Astrocyte (in vitro differentiated cells and primary cell): ENCODE data around the gene P3H4. TPM values are rescaled to one million over a fixed set of nuclear protein-coding genes. Genes with fewer than 3 reads are reported as not detected.

ENCODE experiments used
- DNase-seq: peaks from one replicate; pipeline ENCODE4 v3.0.0-alpha.2; 2010; ENCODE audit warnings: low read depth
- FAIRE-seq: peaks from 2 replicates; lab custom pipeline; 2011; peaks lifted over from hg19 to GRCh38; lab: Jason Lieb, UNC
- H2AFZ ChIP-seq: 2 replicates; pipeline ENCODE4 v1.6.0; 2012; ENCODE audit warnings: low read depth, low read length, inconsistent platforms
- H3K27ac ChIP-seq: 2 replicates; pipeline ENCODE4 v1.5.1; 2011; ENCODE audit warnings: low read depth, low read length, inconsistent platforms
- H3K27me3 ChIP-seq: 2 replicates; pipeline ENCODE4 v1.6.0; 2011; ENCODE audit warnings: low read length, inconsistent platforms; ENCODE audit not compliant: insufficient read depth
- H3K36me3 ChIP-seq: 2 replicates; pipeline ENCODE4 v1.5.1; 2011; ENCODE audit warnings: low read length, inconsistent platforms; ENCODE audit not compliant: insufficient read depth
- H3K4me1 ChIP-seq: 2 replicates; pipeline ENCODE4 v1.5.1; 2011; ENCODE audit warnings: low read length, inconsistent platforms; ENCODE audit not compliant: insufficient read depth
- H3K4me2 ChIP-seq: 2 replicates; pipeline ENCODE4 v1.6.0; 2012; ENCODE audit warnings: low read length, inconsistent platforms
- H3K4me3 ChIP-seq: 2 replicates; pipeline ENCODE4 v1.5.1; 2011; ENCODE audit warnings: low read depth, mild to moderate bottlenecking, low read length, inconsistent platforms; ENCODE audit not compliant: insufficient read depth
- H3K79me2 ChIP-seq: 2 replicates; pipeline ENCODE4 v1.6.0; 2012; ENCODE audit warnings: mild to moderate bottlenecking, low read length, inconsistent platforms; ENCODE audit not compliant: insufficient read depth
- H3K9ac ChIP-seq: 2 replicates; pipeline ENCODE4 v1.6.0; 2012; ENCODE audit warnings: mild to moderate bottlenecking, low read length, inconsistent platforms
- H3K9me3 ChIP-seq: 2 replicates; pipeline ENCODE4 v1.5.1; 2012; ENCODE audit warnings: low read depth, mild to moderate bottlenecking, low read length, inconsistent platforms; ENCODE audit not compliant: insufficient read depth
- H4K20me1 ChIP-seq: 2 replicates; pipeline ENCODE4 v1.6.0; 2012; ENCODE audit warnings: low read length, inconsistent platforms; ENCODE audit not compliant: insufficient read depth
- H3K27ac Mint-ChIP-seq: one replicate; pipeline ENCODE4 v1.8.0; 2021; ENCODE audit warnings: mild to moderate bottlenecking, mixed read lengths; ENCODE audit not compliant: unreplicated experiment
- H3K27me3 Mint-ChIP-seq: one replicate; pipeline ENCODE4 v1.8.0; 2021; ENCODE audit warnings: low read depth, mixed read lengths; ENCODE audit not compliant: unreplicated experiment
- H3K36me3 Mint-ChIP-seq: one replicate; pipeline ENCODE4 v1.8.0; 2021; ENCODE audit warnings: low read depth, mixed read lengths; ENCODE audit not compliant: unreplicated experiment
- H3K4me1 Mint-ChIP-seq: one replicate; pipeline ENCODE4 v1.8.0; 2021; ENCODE audit warnings: low read depth, mixed read lengths; ENCODE audit not compliant: unreplicated experiment
- H3K4me3 Mint-ChIP-seq: one replicate; pipeline ENCODE4 v1.8.0; 2021; ENCODE audit warnings: mild to moderate bottlenecking, moderate library complexity, mixed read lengths; ENCODE audit not compliant: unreplicated experiment
- H3K9me3 Mint-ChIP-seq: one replicate; pipeline ENCODE4 v1.8.0; 2021; ENCODE audit warnings: mild to moderate bottlenecking, mixed read lengths; ENCODE audit not compliant: unreplicated experiment
- CTCF ChIP-seq: IDR thresholded peaks from 2 replicates; pipeline ENCODE4 v1.5.1; 2011; ENCODE audit warnings: low read depth, mild to moderate bottlenecking, inconsistent platforms, low read length, moderate library complexity; ENCODE audit not compliant: insufficient read depth
- EZH2 ChIP-seq: IDR thresholded peaks from 2 replicates; pipeline ENCODE4 v1.6.1; 2012; ENCODE audit warnings: mild to moderate bottlenecking, low read length, inconsistent platforms; ENCODE audit not compliant: insufficient read depth
- total RNA-seq: library from RNA; stranded (reverse); gene quantifications from 2 replicates; pipeline ENCODE4 v1.2.1, GENCODE V29; 2021

Gene P3H4
- total RNA-seq, 1 donor from 2014 or later = 81.5 TPM

- Histone ChIP-seq H3K4me3 (peak overlapping the region; percentile 67), H3K36me3 (no peaks in the 10 kb centered on the region), H3K27me3 (no peaks in the 10 kb centered on the region), H2AFZ (no peak overlapping the region), H3K9me3 (no peaks in the 10 kb centered on the region), H3K9ac (peak overlapping the region; percentile 76), H3K79me2 (peaks cover 34% of the 10 kb centered on the region), H3K4me1 (peaks cover 22% of the 10 kb centered on the region), H4K20me1 (peaks cover 33% of the 10 kb centered on the region), H3K4me2 (peak overlapping the region; percentile 87), H3K27ac (no peak overlapping the region)
- H3K27me3 Mint-ChIP-seq = no peaks in the 10 kb centered on the region
- peak overlapping the region; percentile 92 for H3K4me3 Mint-ChIP-seq
- TF ChIP-seq EZH2 = no peak
- TF ChIP-seq CTCF = no peak
- H3K4me1 Mint-ChIP-seq = peaks cover 35% of the 10 kb centered on the region
- peaks cover 12% of the 10 kb centered on the region for H3K36me3 Mint-ChIP-seq
- DNase-seq (no peak), FAIRE-seq (no peak)
- no peaks in the 10 kb centered on the region for H3K9me3 Mint-ChIP-seq
- H3K27ac Mint-ChIP-seq = peak overlapping the region; percentile 75
Measured at GRCh38 chr17:41785091-41785858, 26.5 kb downstream of the P3H4 start.

- Mint-ChIP-seq H3K36me3 (peaks cover 12% of the 10 kb centered on the region), H3K4me3 (peak overlapping the region; percentile 92), H3K27ac (peak overlapping the region; percentile 75), H3K4me1 (peaks cover 33% of the 10 kb centered on the region), H3K9me3 (no peaks in the 10 kb centered on the region), H3K27me3 (no peaks in the 10 kb centered on the region)
- DNase-seq (peak; percentile 77), FAIRE-seq (no peak)
- H3K9me3 ChIP-seq = no peaks in the 10 kb centered on the region
- H3K36me3 ChIP-seq = no peaks in the 10 kb centered on the region
- H3K9ac ChIP-seq = peak overlapping the region; percentile 76
- H4K20me1 ChIP-seq = peaks cover 39% of the 10 kb centered on the region
- H3K27me3 ChIP-seq = no peaks in the 10 kb centered on the region
- TF ChIP-seq EZH2 (no peak), CTCF (no peak)
- H2AFZ ChIP-seq = no peak overlapping the region
- peak overlapping the region; percentile 32 for H3K4me3 ChIP-seq
- H3K4me2 ChIP-seq = peak overlapping the region; percentile 87
- peaks cover 22% of the 10 kb centered on the region for H3K4me1 ChIP-seq
- peaks cover 41% of the 10 kb centered on the region for H3K79me2 ChIP-seq
- H3K27ac ChIP-seq = no peak overlapping the region
Measured at GRCh38 chr17:41784207-41784744, 27.5 kb downstream of the P3H4 start.

- peak overlapping the region; percentile 68 for H3K4me3 Mint-ChIP-seq
- H3K27me3 Mint-ChIP-seq = no peaks in the 10 kb centered on the region
- no peak overlapping the region for H3K9ac ChIP-seq
- peaks cover 50% of the 10 kb centered on the region for H4K20me1 ChIP-seq
- H2AFZ ChIP-seq = no peak overlapping the region
- no peak for DNase-seq
- no peaks in the 10 kb centered on the region for H3K9me3 Mint-ChIP-seq
- peaks cover 37% of the 10 kb centered on the region for H3K4me1 Mint-ChIP-seq
- no peak for FAIRE-seq
- no peak overlapping the region for H3K4me2 ChIP-seq
- H3K36me3 ChIP-seq = no peaks in the 10 kb centered on the region
- peaks cover 12% of the 10 kb centered on the region for H3K36me3 Mint-ChIP-seq
- H3K9me3 ChIP-seq = no peaks in the 10 kb centered on the region
- no peak overlapping the region for H3K4me3 ChIP-seq
- no peak overlapping the region for H3K27ac ChIP-seq
- H3K27me3 ChIP-seq = no peaks in the 10 kb centered on the region
- H3K4me1 ChIP-seq = peaks cover 36% of the 10 kb centered on the region
- H3K79me2 ChIP-seq = peaks cover 41% of the 10 kb centered on the region
- TF ChIP-seq CTCF = no peak
- no peak for TF ChIP-seq EZH2
- peak overlapping the region; percentile 89 for H3K27ac Mint-ChIP-seq
Measured at GRCh38 chr17:41782142-41782541, 29.6 kb downstream of the P3H4 start.
